ENCODE data around the gene RORC.

- TF ChIP-seq, protein P1, sequence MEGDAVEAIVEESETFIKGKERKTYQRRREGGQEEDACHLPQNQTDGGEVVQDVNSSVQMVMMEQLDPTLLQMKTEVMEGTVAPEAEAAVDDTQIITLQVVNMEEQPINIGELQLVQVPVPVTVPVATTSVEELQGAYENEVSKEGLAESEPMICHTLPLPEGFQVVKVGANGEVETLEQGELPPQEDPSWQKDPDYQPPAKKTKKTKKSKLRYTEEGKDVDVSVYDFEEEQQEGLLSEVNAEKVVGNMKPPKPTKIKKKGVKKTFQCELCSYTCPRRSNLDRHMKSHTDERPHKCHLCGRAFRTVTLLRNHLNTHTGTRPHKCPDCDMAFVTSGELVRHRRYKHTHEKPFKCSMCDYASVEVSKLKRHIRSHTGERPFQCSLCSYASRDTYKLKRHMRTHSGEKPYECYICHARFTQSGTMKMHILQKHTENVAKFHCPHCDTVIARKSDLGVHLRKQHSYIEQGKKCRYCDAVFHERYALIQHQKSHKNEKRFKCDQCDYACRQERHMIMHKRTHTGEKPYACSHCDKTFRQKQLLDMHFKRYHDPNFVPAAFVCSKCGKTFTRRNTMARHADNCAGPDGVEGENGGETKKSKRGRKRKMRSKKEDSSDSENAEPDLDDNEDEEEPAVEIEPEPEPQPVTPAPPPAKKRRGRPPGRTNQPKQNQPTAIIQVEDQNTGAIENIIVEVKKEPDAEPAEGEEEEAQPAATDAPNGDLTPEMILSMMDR (IDR thresholded peaks at IDR 0.05; ENCODE audit: insufficient read depth, low read depth, low read length), result no peak
- TF ChIP-seq EZH2 (IDR thresholded peaks at IDR 0.05; ENCODE audit: insufficient read depth, low read length), result no peak
Observed at GRCh38 chr1:151858886-151859665, 27.5 kb upstream of the RORC start.
